ENCODE data around the gene ZFPM1. TPM values are rescaled to one million over a fixed set of nuclear protein-coding genes. Genes with fewer than 3 reads are reported as not detected.
A peak's percentile ranks its signal among the peaks of the same experiment; 100 is the strongest.

Gene ZFPM1
- total and polyA plus RNA-seq, 4 donors: 0.88 to 8.8 (median 3.0) TPM

GRCh38 chr16:88554711-88555264, 101.7 kb downstream of the ZFPM1 start:
- WGBS, 2 donors: 53 to 63% methylated on average over 15 of the region's 15 CpGs
- H3K27ac ChIP-seq (ENCODE audit: low read depth in 1 of 2, low read length in 2 of 2): no peak overlapping the region
- no peak for DNase-seq
- H3K27me3 ChIP-seq (ENCODE audit: control insufficient read depth in 1 of 2, insufficient read depth in 2 of 2, low read length in 1 of 2): no peaks in the 10 kb centered on the region
- no peak for ATAC-seq (ENCODE audit: low FRiP score)
- no peaks in the 10 kb centered on the region for H3K4me1 ChIP-seq (ENCODE audit: control insufficient read depth in 1 of 2, insufficient read depth in 2 of 2, low read length in 2 of 2)
- intact Hi-C loops (cut with DNase I): no loop called here
- no peaks in the 10 kb centered on the region for H3K9me3 ChIP-seq (ENCODE audit: control insufficient read depth, low read length)
- no peak overlapping the region for H3K4me3 ChIP-seq (ENCODE audit: low read length in 2 of 2)
- no peaks in the 10 kb centered on the region for H3K36me3 ChIP-seq (ENCODE audit: control insufficient read depth in 1 of 2, insufficient read depth in 2 of 2, low read length in 1 of 2)

- DNase-seq: peak in 1 of 2 donors; percentile 25
- 77 to 82% methylated on average over 14 to 15 of the region's 15 CpGs for WGBS, 2 donors
- no peaks in the 10 kb centered on the region for H3K36me3 ChIP-seq (ENCODE audit: control insufficient read depth in 1 of 2, insufficient read depth in 2 of 2, low read length in 1 of 2)
- ATAC-seq (ENCODE audit: low FRiP score): no peak
- intact Hi-C loops (cut with DNase I): no loop called here
- no peaks in the 10 kb centered on the region for H3K27me3 ChIP-seq (ENCODE audit: control insufficient read depth in 1 of 2, insufficient read depth in 2 of 2, low read length in 1 of 2)
- no peak overlapping the region for H3K4me3 ChIP-seq (ENCODE audit: low read length in 2 of 2)
- no peak overlapping the region for H3K27ac ChIP-seq (ENCODE audit: low read depth in 1 of 2, low read length in 2 of 2)
- H3K4me1 ChIP-seq (ENCODE audit: control insufficient read depth in 1 of 2, insufficient read depth in 2 of 2, low read length in 2 of 2): no peaks in the 10 kb centered on the region
- no peaks in the 10 kb centered on the region for H3K9me3 ChIP-seq (ENCODE audit: control insufficient read depth, low read length)
Observed at GRCh38 chr16:88556294-88556988, 103.4 kb downstream of the ZFPM1 start.

GRCh38 chr16:88558457-88559442, 105.7 kb downstream of the ZFPM1 start:
- peak in 1 of 2 donors; percentile 69 for DNase-seq
- Histone ChIP-seq H3K27ac (ENCODE audit: low read depth in 1 of 2, low read length in 2 of 2) (no peak overlapping the region), H3K4me3 (ENCODE audit: low read length in 2 of 2) (no peak overlapping the region), H3K36me3 (ENCODE audit: control insufficient read depth in 1 of 2, insufficient read depth in 2 of 2, low read length in 1 of 2) (no peaks in the 10 kb centered on the region), H3K4me1 (ENCODE audit: control insufficient read depth in 1 of 2, insufficient read depth in 2 of 2, low read length in 2 of 2) (no peaks in the 10 kb centered on the region), H3K27me3 (ENCODE audit: control insufficient read depth in 1 of 2, insufficient read depth in 2 of 2, low read length in 1 of 2) (no peaks in the 10 kb centered on the region), H3K9me3 (ENCODE audit: control insufficient read depth, low read length) (no peaks in the 10 kb centered on the region)
- intact Hi-C loops (cut with DNase I): no loop called here
- ATAC-seq (ENCODE audit: low FRiP score): no peak
- WGBS, 2 donors: 62 to 63% methylated on average over 35 to 45 of the region's 45 CpGs

GRCh38 chr16:88560714-88561484, 107.8 kb downstream of the ZFPM1 start:
- 57 to 61% methylated on average over 22 of the region's 22 CpGs for WGBS, 2 donors
- no peak for ATAC-seq (ENCODE audit: low FRiP score)

GRCh38 chr16:88561485-88562359, 108.6 kb downstream of the ZFPM1 start:
- intact Hi-C loops (cut with DNase I): loop anchor here (2.0 kb wide), 1 partner anchor 119 kb away; no protein-coding TSS in a partner anchor
- peak in 1 of 2 donors; percentile 83 for DNase-seq
- peak; percentile 79 for ATAC-seq (ENCODE audit: low FRiP score)
- no peaks in the 10 kb centered on the region for H3K36me3 ChIP-seq (ENCODE audit: control insufficient read depth in 1 of 2, insufficient read depth in 2 of 2, low read length in 1 of 2)
- no peaks in the 10 kb centered on the region for H3K9me3 ChIP-seq (ENCODE audit: control insufficient read depth, low read length)
- no peaks in the 10 kb centered on the region for H3K4me1 ChIP-seq (ENCODE audit: control insufficient read depth in 1 of 2, insufficient read depth in 2 of 2, low read length in 2 of 2)
- no peaks in the 10 kb centered on the region for H3K27me3 ChIP-seq (ENCODE audit: control insufficient read depth in 1 of 2, insufficient read depth in 2 of 2, low read length in 1 of 2)
- H3K4me3 ChIP-seq (ENCODE audit: low read length in 2 of 2): no peak overlapping the region
- 26 to 28% methylated on average over 21 to 24 of the region's 24 CpGs for WGBS, 2 donors
- H3K27ac ChIP-seq (ENCODE audit: low read depth in 1 of 2, low read length in 2 of 2): no peak overlapping the region

More at GRCh38 chr16:88560714-88561484, 107.8 kb downstream of the ZFPM1 start:
- Histone ChIP-seq H3K27ac (ENCODE audit: low read depth in 1 of 2, low read length in 2 of 2) (no peak overlapping the region), H3K4me3 (ENCODE audit: low read length in 2 of 2) (no peak overlapping the region), H3K36me3 (ENCODE audit: control insufficient read depth in 1 of 2, insufficient read depth in 2 of 2, low read length in 1 of 2) (no peaks in the 10 kb centered on the region), H3K9me3 (ENCODE audit: control insufficient read depth, low read length) (no peaks in the 10 kb centered on the region), H3K4me1 (ENCODE audit: control insufficient read depth in 1 of 2, insufficient read depth in 2 of 2, low read length in 2 of 2) (no peaks in the 10 kb centered on the region), H3K27me3 (ENCODE audit: control insufficient read depth in 1 of 2, insufficient read depth in 2 of 2, low read length in 1 of 2) (no peaks in the 10 kb centered on the region)
- no peak for DNase-seq
- intact Hi-C loops (cut with DNase I): loop anchor here in 1 of 2 donors (2.0 kb wide), 1 partner anchor 118 kb away; no protein-coding TSS in a partner anchor

GRCh38 chr16:88566158-88566557, 113.1 kb downstream of the ZFPM1 start:
- H3K4me3 ChIP-seq (ENCODE audit: low read length in 2 of 2): no peak overlapping the region
- no peak for DNase-seq
- 64 to 66% methylated on average over 6 of the region's 6 CpGs for WGBS, 2 donors
- H3K27me3 ChIP-seq (ENCODE audit: control insufficient read depth in 1 of 2, insufficient read depth in 2 of 2, low read length in 1 of 2): no peaks in the 10 kb centered on the region
- H3K4me1 ChIP-seq (ENCODE audit: control insufficient read depth in 1 of 2, insufficient read depth in 2 of 2, low read length in 2 of 2): peaks cover 0 to 2% of the 10 kb centered on the region in 2 donors
- no peaks in the 10 kb centered on the region for H3K9me3 ChIP-seq (ENCODE audit: control insufficient read depth, low read length)
- H3K27ac ChIP-seq (ENCODE audit: low read depth in 1 of 2, low read length in 2 of 2): no peak overlapping the region
- intact Hi-C loops (cut with DNase I): no loop called here
- ATAC-seq (ENCODE audit: low FRiP score): no peak
- no peaks in the 10 kb centered on the region for H3K36me3 ChIP-seq (ENCODE audit: control insufficient read depth in 1 of 2, insufficient read depth in 2 of 2, low read length in 1 of 2)

- H3K27ac ChIP-seq (ENCODE audit: low read depth in 1 of 2, low read length in 2 of 2): no peak overlapping the region
- H3K36me3 ChIP-seq (ENCODE audit: control insufficient read depth in 1 of 2, insufficient read depth in 2 of 2, low read length in 1 of 2): no peaks in the 10 kb centered on the region
- H3K27me3 ChIP-seq (ENCODE audit: control insufficient read depth in 1 of 2, insufficient read depth in 2 of 2, low read length in 1 of 2): no peaks in the 10 kb centered on the region
- 88 to 90% methylated on average over 18 of the region's 18 CpGs for WGBS, 2 donors
- intact Hi-C loops (cut with DNase I): no loop called here
- peaks cover 0 to 3% of the 10 kb centered on the region in 2 donors for H3K4me1 ChIP-seq (ENCODE audit: control insufficient read depth in 1 of 2, insufficient read depth in 2 of 2, low read length in 2 of 2)
- DNase-seq: no peak
- no peak for ATAC-seq (ENCODE audit: low FRiP score)
- H3K9me3 ChIP-seq (ENCODE audit: control insufficient read depth, low read length): no peaks in the 10 kb centered on the region
- peak overlapping the region in 1 of 2 donors; percentile 46 for H3K4me3 ChIP-seq (ENCODE audit: low read length in 2 of 2)
Observed at GRCh38 chr16:88568710-88569613, 115.9 kb downstream of the ZFPM1 start.
